Neuron (in vitro differentiated cells): ENCODE results near the gene B4GALT4.
A peak's percentile ranks its signal among the peaks of the same experiment; 100 is the strongest.
"Not testable (repeated sequence)": the region's sequence is repeated elsewhere in the genome, so short reads cannot be mapped to it uniquely, and the experiment has no call there.

Source experiments
- H2AFZ ChIP-seq: one replicate; pipeline ENCODE4 v1.6.1; 2013; ENCODE audit warnings: low read depth, mild to moderate bottlenecking, inconsistent platforms, low read length, moderate library complexity
- H3K27me3 ChIP-seq: one replicate; pipeline ENCODE4 v1.6.1; 2013; ENCODE audit warnings: low read length; ENCODE audit not compliant: insufficient read depth
- H3K36me3 ChIP-seq: one replicate; pipeline ENCODE4 v1.6.1; 2013; ENCODE audit warnings: low read length; ENCODE audit not compliant: insufficient read depth
- H3K4me1 ChIP-seq: one replicate; pipeline ENCODE4 v1.6.1; 2013; ENCODE audit warnings: low read length; ENCODE audit not compliant: insufficient read depth
- H3K4me3 ChIP-seq: 2 replicates; pipeline ENCODE4 v1.5.1; 2013; ENCODE audit warnings: mild to moderate bottlenecking, low read length, moderate library complexity
- H3K9me3 ChIP-seq: one replicate; pipeline ENCODE4 v1.6.1; 2013; ENCODE audit warnings: low read length

B4GALT4 gene

DNA sequence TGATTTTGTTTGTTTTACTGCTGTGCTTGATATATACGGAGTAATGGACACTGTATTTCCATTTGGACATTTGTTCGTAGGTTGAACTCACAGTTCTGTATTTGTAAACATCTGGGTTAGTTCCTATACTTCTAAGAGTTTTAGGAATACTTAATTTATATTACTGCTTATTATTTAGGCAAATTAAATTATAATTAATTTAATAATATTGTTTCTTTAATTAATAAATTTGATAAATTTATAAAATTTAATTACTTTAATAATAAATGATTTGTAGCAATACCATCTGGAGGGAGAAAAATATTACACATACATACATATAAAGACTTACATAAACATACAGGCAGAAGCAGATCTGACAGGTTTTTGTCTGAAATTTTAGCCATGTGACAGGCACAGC, 14.5 kb upstream of the B4GALT4 start:
- H3K4me3 ChIP-seq: no peak overlapping the region

DNA sequence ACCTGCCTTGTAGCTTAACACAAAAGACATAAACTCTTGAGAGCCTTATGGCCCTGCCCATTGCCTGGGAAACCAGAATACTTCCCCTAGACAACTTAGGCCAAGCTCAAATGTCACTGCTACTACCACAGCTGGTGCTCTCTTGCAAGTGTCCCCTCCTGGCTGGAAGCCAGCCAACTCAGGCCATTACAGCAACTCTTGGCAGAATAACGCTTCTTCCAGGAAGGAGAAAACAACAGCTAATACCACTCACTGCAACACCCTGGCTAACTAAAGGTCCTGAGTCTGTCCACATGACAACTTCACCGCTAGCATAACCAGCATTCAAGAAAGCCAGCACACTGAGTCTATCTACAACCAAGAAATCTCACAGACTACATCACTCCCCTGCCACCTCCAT, 5.1 kb upstream of the B4GALT4 start:
- Histone ChIP-seq H3K9me3 (no peaks in the 10 kb centered on the region), H2AFZ (no peak overlapping the region), H3K4me3 (no peak overlapping the region), H3K27me3 (no peaks in the 10 kb centered on the region), H3K36me3 (no peaks in the 10 kb centered on the region), H3K4me1 (no peaks in the 10 kb centered on the region)

More for the DNA sequence above, 14.5 kb upstream of the B4GALT4 start:
- H2AFZ ChIP-seq: no peak overlapping the region
- H3K4me1 ChIP-seq: no peaks in the 10 kb centered on the region
- no peaks in the 10 kb centered on the region for H3K9me3 ChIP-seq
- no peaks in the 10 kb centered on the region for H3K27me3 ChIP-seq
- no peaks in the 10 kb centered on the region for H3K36me3 ChIP-seq

DNA sequence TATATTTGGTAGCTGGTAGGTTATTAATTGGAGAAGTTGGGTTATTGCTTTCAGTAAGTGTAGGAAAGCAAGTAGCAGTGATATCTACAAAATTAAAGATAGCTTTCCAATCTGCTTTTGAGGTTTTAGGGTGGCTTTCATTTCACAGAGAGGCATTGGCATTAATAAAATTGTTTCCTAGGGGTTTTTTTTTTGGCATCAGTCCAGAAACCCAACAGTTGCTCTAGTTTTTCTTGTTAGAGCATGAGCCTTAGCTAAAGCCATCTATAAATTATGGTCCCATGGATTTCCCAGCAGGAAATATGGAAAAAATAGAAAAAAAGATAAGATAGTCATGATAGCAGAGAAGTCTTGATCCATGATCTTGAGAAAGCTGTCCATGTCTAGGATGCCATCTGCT, 3.0 kb upstream of the B4GALT4 start:
- H3K4me1 ChIP-seq: peaks cover 7% of the 10 kb centered on the region
- H3K36me3 ChIP-seq: no peaks in the 10 kb centered on the region
- no peaks in the 10 kb centered on the region for H3K9me3 ChIP-seq
- no peak overlapping the region for H2AFZ ChIP-seq
- no peak overlapping the region for H3K4me3 ChIP-seq
- no peaks in the 10 kb centered on the region for H3K27me3 ChIP-seq

DNA sequence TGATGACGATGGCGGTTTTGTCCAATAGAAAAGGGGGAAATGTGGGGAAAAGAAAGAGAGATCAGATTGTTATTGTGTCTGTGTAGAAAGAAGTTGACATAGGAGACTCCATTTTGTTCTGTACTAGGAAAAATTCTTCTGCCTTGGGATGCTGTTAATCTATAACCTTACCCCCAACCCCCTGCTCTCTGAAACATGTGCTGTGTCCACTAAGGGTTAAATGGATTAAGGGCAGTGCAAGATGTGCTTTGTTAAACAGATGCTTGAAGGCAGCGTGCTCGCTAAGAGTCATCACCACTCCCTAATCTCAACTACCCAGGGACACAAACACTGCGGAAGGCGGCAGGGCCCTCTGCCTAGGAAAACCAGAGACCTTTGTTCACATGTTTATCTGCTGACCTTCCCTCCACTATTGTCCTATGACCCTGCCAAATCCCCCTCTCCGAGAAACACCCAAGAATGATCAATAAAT, 2.4 kb upstream of the B4GALT4 start:
- not testable (repeated sequence) for H3K4me1 ChIP-seq, H2AFZ ChIP-seq, H3K36me3 ChIP-seq, H3K27me3 ChIP-seq, H3K9me3 ChIP-seq, H3K4me3 ChIP-seq

DNA sequence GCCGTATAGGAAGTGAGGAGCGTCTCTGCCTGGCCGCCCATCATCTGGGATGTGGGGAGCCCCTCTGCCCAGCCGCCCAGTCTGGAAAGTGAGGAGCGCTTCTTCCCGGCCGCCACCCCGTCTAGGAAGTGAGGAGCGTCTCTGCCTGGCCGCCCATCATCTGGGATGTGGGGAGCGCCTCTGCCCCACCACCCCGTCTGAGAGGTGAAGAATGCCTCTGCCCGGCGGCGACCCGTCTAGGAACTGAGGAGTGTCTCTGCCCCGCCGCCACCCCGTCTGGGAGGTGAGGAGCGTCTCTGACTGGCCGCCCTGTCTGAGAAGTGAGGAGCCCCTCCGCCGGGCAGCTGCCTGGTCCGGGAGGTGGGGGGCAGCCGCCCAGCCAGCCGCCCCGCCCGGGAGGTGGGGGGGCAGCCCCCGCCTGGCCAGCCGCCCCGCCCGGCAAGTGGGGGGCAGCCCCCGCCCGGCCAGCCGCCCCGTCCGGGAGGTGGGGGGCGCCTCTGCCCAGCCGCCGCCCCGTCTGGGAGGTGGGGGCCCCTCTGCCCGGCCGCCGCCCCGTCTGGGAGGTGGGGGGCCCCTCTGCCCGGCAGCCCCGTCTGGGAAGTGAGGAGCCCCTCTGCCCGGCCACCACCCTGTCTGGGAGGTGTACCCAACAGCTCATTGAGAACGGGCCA, 1.8 kb upstream of the B4GALT4 start:
- not testable (repeated sequence) for H3K9me3 ChIP-seq, H3K36me3 ChIP-seq, H3K4me3 ChIP-seq, H3K4me1 ChIP-seq, H3K27me3 ChIP-seq, H2AFZ ChIP-seq

DNA sequence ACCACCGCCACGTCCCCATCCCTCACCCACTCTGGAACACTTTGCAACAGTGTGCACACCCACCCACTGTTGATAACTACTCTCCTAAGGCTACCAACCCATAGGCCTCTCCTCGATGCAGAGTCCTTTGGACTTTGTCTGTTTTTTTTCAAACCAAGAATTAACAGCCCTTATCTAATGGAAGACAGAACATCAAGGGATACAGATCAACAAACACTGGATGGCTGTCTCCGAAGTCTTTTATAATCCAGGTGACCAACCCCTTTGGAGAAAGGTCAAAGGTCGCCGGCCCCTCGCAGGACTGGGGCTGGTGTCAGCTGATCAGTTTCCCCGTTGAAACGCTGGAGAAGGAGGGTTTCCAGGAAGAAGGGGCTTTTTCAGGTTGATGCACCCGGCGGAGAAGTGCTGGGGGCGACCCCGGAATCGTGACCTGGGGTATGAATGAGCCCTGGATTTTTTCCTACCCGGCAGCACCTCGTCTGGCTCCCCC, 532 bp downstream of the B4GALT4 start:
- peaks cover 4% of the 10 kb centered on the region for H3K36me3 ChIP-seq
- H3K4me1 ChIP-seq: peaks cover 7% of the 10 kb centered on the region
- no peaks in the 10 kb centered on the region for H3K9me3 ChIP-seq
- H3K27me3 ChIP-seq: no peaks in the 10 kb centered on the region
- peak overlapping the region; percentile 76 for H3K4me3 ChIP-seq
- peak overlapping the region; percentile 82 for H2AFZ ChIP-seq

DNA sequence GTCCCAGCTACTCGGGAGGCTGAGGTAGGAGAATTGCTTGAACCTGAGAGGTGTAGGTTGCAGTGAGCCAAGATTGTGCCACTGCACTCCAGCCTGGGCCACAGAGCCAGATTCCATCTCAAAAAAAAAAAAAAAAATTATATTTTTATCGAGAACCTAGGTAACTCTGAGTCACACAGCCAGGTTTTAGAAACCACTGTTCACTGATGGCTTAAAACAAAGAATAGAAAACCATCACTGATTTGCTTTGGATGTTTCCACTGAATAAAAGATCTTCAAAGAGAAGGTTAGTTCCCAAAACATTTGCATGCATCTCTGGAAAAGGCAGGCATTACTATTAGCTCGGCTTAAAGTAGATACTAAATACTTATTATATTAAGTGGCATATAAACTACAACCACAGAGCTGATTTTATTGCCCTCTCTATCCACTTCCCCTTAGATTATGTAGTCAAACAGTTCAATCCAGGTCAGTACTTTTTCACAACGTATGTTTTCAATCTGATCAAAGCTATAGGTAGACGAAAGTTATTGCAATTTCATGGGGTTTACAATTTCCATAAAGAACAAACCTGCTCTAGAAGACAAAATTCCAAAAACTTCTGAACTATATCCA, 1.4 kb downstream of the B4GALT4 start:
- Histone ChIP-seq H3K4me1 (peaks cover 7% of the 10 kb centered on the region), H2AFZ (no peak overlapping the region), H3K36me3 (peaks cover 7% of the 10 kb centered on the region), H3K4me3 (peak overlapping the region; percentile 76), H3K9me3 (no peaks in the 10 kb centered on the region), H3K27me3 (no peaks in the 10 kb centered on the region)

DNA sequence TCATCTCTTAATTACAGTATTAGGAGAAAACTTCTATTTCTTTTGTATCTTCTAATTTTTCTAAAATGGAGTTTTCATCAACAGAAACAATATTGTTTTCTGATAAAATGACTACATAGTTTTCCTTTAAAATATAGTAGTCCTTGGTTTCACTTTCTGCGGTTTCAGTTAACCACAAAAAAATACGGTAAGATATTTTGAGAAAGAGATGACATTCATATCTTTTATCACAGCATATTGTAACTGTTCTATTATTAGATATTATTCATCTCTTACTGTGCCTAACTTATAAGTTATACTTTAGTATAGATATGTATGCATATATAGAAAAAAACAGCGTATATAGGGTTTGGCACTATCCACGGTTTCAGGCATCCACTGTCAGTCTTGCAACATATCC, 2.3 kb downstream of the B4GALT4 start:
- Histone ChIP-seq H3K27me3 (no peaks in the 10 kb centered on the region), H3K4me3 (no peak overlapping the region), H3K4me1 (peaks cover 7% of the 10 kb centered on the region), H3K9me3 (no peaks in the 10 kb centered on the region), H3K36me3 (peaks cover 7% of the 10 kb centered on the region), H2AFZ (no peak overlapping the region)

DNA sequence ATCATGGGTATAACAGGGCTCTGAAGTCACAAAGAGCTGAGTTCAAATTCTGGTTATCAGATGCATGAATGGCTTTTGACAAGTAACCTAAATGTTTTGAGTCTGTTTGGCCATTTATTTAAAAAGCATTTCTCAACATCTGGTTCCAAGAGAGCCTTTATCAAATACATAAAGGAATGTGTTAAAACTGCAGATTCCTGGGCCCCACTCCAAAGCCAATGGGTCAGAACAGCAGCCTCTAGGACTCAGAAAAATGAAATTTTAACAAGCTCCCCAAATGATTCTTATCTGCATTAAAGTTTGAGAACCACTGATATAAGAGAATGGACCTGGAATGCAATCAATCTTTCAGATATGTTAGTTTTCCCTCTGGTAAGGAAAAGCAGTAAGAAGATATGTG, 3.4 kb downstream of the B4GALT4 start:
- peaks cover 7% of the 10 kb centered on the region for H3K4me1 ChIP-seq
- no peaks in the 10 kb centered on the region for H3K27me3 ChIP-seq
- H3K36me3 ChIP-seq: peaks cover 7% of the 10 kb centered on the region
- no peak overlapping the region for H2AFZ ChIP-seq
- H3K9me3 ChIP-seq: no peaks in the 10 kb centered on the region
- H3K4me3 ChIP-seq: no peak overlapping the region

DNA sequence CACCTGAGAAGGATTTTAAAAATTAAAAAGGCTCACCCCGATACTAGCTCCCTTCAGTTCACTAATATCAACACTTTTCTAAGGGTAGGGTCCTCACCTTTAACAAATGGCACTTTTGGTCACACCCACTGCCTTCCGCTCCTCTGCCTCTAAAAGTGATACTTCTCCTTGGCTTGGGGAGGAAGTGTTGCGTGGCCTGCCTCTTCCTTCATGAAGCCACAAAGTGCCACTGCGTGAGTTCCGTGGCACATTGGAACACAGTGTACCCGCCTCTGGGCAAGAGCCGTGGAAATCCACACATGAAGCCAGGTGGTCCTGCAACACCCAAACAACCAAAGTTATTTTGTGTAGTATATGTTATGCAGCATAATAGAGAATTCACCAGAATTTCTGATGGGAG, 3.9 kb downstream of the B4GALT4 start:
- no peaks in the 10 kb centered on the region for H3K27me3 ChIP-seq
- no peak overlapping the region for H3K4me3 ChIP-seq
- H3K4me1 ChIP-seq: peaks cover 7% of the 10 kb centered on the region
- no peak overlapping the region for H2AFZ ChIP-seq
- peaks cover 7% of the 10 kb centered on the region for H3K36me3 ChIP-seq
- H3K9me3 ChIP-seq: no peaks in the 10 kb centered on the region

DNA sequence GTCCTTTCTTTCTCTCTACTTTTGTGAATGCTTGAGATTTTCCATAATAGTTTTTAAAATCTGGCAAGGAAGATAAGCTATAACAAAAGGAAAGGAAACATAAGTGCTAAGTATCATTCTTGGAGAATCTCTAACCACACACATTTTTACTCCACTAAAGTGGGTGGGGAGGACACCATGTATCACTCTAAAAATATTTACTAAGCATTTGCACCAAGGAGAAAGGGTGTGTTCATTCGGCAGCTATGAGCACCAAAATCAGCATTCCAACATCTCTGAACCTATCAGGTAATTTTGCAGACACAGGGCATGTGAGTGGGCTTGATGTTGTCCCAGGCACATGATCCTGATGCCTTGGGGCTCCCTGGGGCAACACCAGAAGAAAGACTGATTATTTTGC, 5.5 kb downstream of the B4GALT4 start:
- H3K4me3 ChIP-seq: no peak overlapping the region
- peaks cover 14% of the 10 kb centered on the region for H3K36me3 ChIP-seq

DNA sequence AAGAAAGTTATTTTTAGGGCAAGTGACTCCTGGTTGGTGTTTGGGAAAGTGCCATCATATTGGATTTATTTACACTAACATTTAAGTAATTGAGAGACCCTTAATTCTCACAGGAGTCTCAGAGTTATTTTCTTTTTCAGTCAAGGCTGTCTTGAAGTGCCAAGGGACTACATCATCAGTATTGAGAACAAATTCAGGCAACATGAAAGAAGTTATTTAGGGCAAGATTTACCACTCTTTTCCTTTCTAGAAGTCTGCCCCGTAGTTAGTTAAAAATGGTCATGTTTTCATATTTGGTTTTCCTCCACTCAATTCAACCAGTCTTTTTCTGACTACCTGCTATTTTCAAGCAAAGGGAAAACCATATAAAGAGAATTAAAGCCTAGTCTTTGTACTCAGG, 6.1 kb downstream of the B4GALT4 start:
- Histone ChIP-seq H3K4me1 (no peaks in the 10 kb centered on the region), H3K36me3 (peaks cover 20% of the 10 kb centered on the region), H3K9me3 (peaks cover 3% of the 10 kb centered on the region)

More for the DNA sequence above, 5.5 kb downstream of the B4GALT4 start:
- H3K4me1 ChIP-seq: peaks cover 5% of the 10 kb centered on the region
- no peaks in the 10 kb centered on the region for H3K27me3 ChIP-seq
- H2AFZ ChIP-seq: no peak overlapping the region
- no peaks in the 10 kb centered on the region for H3K9me3 ChIP-seq

DNA sequence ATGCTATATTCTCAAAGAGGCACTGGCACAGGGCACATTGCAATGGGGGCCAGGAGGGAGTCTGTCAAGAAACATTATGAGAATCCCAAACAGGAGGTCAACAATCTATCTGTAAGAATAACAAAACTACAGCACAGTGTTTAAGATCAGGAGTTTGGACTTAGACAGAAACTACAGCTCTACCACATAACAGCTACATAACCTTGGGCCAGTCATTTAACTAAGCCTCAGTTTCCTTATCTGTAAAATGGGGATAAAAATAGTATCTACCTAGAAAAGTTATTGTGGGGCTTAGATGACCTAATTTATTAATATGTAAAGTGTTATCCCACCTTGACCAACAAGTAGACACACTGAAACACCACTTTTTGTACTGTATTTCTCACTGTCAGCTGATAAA, 9.9 kb downstream of the B4GALT4 start:
- no peaks in the 10 kb centered on the region for H3K27me3 ChIP-seq
- H3K9me3 ChIP-seq: peaks cover 3% of the 10 kb centered on the region
- peaks cover 26% of the 10 kb centered on the region for H3K36me3 ChIP-seq
- no peaks in the 10 kb centered on the region for H3K4me1 ChIP-seq
- H3K4me3 ChIP-seq: no peak overlapping the region
- H2AFZ ChIP-seq: no peak overlapping the region

More for the DNA sequence above, 6.1 kb downstream of the B4GALT4 start:
- Histone ChIP-seq H3K27me3 (no peaks in the 10 kb centered on the region), H3K4me3 (no peak overlapping the region), H2AFZ (no peak overlapping the region)
